ES-I3 (cell line): Measurements from ENCODE around the gene TSPAN11.

Experiments
- H3K36me3 ChIP-seq: 2 replicates; pipeline ENCODE4 v1.6.1; 2013; ENCODE audit warnings: mild to moderate bottlenecking, low read length, control low read depth, moderate library complexity; ENCODE audit not compliant: insufficient read depth
- H3K4me1 ChIP-seq: 2 replicates; pipeline ENCODE4 v1.6.1; 2013; ENCODE audit warnings: mild to moderate bottlenecking, control low read depth, low read length; ENCODE audit not compliant: insufficient read depth
- H3K9ac ChIP-seq: 2 replicates; pipeline ENCODE4 v1.6.1; 2013; ENCODE audit warnings: low read depth, mild to moderate bottlenecking, low read length, moderate library complexity
- H3K9me3 ChIP-seq: 2 replicates; pipeline ENCODE4 v1.6.1; 2013; ENCODE audit warnings: mild to moderate bottlenecking, low read length, moderate library complexity; ENCODE audit not compliant: control insufficient read depth, insufficient read depth

Gene TSPAN11

DNA sequence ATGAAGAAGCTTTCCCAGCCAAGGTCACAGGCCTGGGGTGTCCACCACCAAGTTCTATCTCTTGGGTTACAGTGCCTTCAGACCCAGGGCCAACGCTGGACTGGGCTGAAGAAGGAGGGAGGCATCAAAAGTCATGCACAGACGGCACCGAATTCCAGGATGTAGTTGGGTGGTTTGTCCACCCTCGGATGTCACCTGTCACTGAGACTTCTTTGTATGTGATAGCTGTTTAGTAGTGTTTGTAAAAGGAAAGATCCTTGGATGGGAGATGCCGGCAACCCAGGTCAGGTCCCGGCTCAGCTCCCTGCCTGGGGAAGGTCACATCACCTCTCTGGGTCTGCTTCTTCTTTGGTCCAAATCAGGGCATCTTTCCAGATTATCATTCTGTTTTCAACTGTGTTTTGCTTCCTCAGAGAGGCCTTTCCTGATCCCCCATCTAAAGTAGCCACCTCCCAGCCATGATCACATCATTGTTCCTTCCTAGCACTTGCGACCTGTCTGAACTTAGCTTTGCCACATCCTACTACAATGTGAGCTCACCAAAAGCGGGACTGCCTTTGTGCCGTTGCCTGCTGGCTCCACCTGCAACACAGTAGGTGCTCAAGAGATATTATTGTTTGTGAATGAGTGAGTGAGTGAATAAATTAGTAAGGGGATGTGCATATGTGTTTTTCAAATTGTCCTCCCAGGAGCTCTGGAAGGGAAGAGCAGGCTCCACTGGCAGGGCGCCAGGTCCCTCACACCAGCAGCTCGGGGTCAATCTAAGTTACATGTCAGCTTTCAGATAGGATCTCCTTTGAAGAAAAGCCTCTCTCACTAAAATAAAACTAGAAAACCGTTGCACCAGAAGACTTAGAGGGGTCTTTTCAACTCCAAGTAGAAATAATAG lies 2.1 kb downstream of the TSPAN11 start:
- no peak overlapping the region for H3K9ac ChIP-seq
- peaks cover 6% of the 10 kb centered on the region for H3K4me1 ChIP-seq
- H3K9me3 ChIP-seq, result no peaks in the 10 kb centered on the region

DNA sequence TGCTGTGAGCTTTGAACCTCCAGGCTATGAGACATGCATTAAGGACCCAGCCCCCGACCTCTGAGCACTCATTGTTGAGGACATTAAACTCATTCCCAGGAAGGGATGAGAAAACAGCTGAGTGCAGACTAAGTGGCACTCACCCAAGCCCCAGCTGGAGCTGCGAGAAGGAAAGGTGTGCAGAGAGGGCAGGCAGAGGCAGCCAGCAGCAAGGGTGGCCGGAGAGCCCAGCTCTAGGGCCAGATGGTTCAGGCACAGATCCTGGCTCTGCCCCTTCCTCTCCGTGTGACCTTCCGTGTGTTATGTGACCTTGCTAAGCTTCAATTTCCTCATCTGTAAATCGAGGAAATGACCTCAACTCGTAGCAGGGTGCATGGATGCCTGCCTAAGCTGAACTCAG lies 3.7 kb downstream of the TSPAN11 start:
- Histone ChIP-seq H3K4me1 (peaks cover 5% of the 10 kb centered on the region), H3K9me3 (peaks cover 4% of the 10 kb centered on the region; the same call in 1 of the 2 replicates), H3K36me3 (no peaks in the 10 kb centered on the region), H3K9ac (no peak overlapping the region)

More for the DNA sequence above, 2.1 kb downstream of the TSPAN11 start:
- no peaks in the 10 kb centered on the region for H3K36me3 ChIP-seq

- Histone ChIP-seq H3K4me1 (peaks cover 1% of the 10 kb centered on the region; the same call in 1 of the 2 replicates), H3K9me3 (peaks cover 4% of the 10 kb centered on the region; the same call in 1 of the 2 replicates), H3K9ac (no peak overlapping the region), H3K36me3 (no peaks in the 10 kb centered on the region)
Measured at GRCh38 chr12:30930641-30931040, 4.1 kb downstream of the TSPAN11 start.

DNA sequence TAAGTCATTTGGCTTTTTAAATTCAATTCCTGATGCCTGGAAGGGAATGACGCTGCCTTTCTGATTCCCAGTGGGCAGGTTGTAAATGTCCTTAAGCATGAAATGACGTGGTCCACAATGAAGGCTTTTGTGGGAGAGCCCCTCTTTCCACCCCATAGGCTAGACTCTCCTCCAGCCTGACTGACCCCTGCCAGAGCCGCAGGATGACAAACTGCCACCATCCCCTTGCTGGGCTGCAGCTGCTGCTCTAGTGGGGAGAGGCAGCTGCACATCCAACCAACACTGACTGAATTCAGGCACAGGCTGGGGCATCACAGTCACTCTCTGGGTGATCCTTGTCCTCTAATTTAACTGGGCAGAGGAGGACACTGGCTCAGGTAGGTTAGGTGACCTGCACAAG lies 6.3 kb downstream of the TSPAN11 start:
- Histone ChIP-seq H3K36me3 (no peaks in the 10 kb centered on the region), H3K4me1 (no peaks in the 10 kb centered on the region), H3K9ac (no peak overlapping the region), H3K9me3 (peaks cover 4% of the 10 kb centered on the region; the same call in 1 of the 2 replicates)

DNA sequence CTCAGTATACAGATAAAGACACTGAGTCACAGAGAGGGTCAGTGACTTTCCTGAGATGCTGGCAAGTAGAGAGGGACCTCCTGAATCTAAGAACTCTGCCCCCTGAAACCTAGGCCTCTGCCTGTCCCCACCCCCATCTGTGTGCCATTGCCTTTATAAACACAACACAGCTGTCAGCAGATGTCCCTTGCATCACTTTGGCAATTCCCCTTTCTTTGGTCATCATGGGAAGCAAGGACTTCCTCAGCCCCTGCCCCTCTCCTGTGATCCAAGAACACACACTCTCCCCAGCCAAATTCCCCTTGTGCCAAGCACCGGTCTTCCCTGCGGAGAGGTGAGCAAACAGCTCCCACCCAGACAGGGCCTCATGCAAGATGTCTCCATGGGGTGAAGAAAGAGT lies 8.3 kb downstream of the TSPAN11 start:
- Histone ChIP-seq H3K36me3 (no peaks in the 10 kb centered on the region), H3K9me3 (peaks cover 4% of the 10 kb centered on the region; the same call in 1 of the 2 replicates), H3K9ac (no peak overlapping the region), H3K4me1 (no peaks in the 10 kb centered on the region)

DNA sequence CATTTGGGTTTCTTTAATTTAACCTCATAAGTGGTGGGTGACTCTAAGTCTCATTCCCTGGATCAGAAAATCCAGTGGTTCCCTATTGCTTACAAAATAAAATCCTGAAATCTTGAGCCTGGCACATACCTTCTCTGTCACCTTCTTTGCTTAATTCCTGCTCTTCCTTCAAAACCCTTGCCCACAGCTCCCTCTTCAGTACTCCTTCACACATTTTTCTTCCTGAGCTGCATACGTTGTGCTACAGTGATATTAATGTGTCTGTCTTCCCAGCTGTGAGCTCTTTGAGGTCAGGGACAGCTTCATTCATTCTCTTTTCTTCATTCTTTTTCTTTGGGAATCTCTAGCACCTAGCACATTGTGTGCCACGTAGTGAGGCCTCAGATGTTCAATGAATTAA lies 9.5 kb downstream of the TSPAN11 start:
- no peaks in the 10 kb centered on the region for H3K4me1 ChIP-seq

DNA sequence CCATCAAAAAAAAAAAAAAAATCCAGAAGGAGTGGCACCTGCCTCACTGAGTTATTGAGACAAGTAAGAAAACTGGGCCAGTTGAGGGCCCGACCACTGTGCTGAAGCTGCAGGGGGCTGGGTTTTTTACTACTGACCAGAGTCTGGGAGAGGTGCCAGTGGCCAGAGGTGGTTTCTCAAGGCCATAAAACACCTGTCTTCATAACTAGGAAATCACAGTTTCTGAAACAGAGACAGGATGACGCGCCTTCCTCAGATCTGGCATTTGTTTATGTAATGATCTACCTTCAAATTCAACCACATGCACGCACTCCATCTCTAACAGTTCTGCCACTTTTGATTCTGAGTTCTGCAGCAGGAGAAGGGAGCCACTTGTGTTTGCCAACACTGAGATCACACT lies 12.7 kb downstream of the TSPAN11 start:
- Histone ChIP-seq H3K9ac (no peak overlapping the region), H3K36me3 (no peaks in the 10 kb centered on the region), H3K9me3 (peaks cover 4% of the 10 kb centered on the region; the same call in 1 of the 2 replicates), H3K4me1 (no peaks in the 10 kb centered on the region)

More for the DNA sequence above, 9.5 kb downstream of the TSPAN11 start:
- Histone ChIP-seq H3K9ac (no peak overlapping the region), H3K36me3 (no peaks in the 10 kb centered on the region), H3K9me3 (peaks cover 4% of the 10 kb centered on the region; the same call in 1 of the 2 replicates)

DNA sequence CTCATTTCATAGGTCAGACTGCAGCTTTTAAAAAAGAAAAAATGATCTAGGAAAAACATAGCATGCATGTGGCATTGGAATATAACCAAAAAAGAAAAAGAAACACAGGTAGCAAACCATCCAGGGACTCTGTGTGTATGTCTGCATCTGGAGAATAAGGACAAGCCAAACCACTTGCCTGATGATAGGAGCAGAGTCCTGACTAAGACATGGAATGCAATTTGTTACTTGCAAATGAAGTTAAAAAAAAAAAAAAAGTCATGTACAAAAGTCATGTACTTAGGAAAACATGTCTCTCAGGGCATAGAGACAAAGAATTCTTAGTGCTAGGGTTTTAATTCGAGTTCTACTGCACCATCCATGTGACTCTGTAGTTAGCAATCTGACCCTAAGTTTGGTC lies 15.9 kb downstream of the TSPAN11 start:
- no peaks in the 10 kb centered on the region for H3K4me1 ChIP-seq
- no peaks in the 10 kb centered on the region for H3K9me3 ChIP-seq
- H3K9ac ChIP-seq, result no peak overlapping the region
- no peaks in the 10 kb centered on the region for H3K36me3 ChIP-seq

GRCh38 chr12:30942936-30943335 lies 16.4 kb downstream of the TSPAN11 start:
- H3K9me3 ChIP-seq, result no peaks in the 10 kb centered on the region
- no peaks in the 10 kb centered on the region for H3K36me3 ChIP-seq
- no peaks in the 10 kb centered on the region for H3K4me1 ChIP-seq
- H3K9ac ChIP-seq, result no peak overlapping the region

DNA sequence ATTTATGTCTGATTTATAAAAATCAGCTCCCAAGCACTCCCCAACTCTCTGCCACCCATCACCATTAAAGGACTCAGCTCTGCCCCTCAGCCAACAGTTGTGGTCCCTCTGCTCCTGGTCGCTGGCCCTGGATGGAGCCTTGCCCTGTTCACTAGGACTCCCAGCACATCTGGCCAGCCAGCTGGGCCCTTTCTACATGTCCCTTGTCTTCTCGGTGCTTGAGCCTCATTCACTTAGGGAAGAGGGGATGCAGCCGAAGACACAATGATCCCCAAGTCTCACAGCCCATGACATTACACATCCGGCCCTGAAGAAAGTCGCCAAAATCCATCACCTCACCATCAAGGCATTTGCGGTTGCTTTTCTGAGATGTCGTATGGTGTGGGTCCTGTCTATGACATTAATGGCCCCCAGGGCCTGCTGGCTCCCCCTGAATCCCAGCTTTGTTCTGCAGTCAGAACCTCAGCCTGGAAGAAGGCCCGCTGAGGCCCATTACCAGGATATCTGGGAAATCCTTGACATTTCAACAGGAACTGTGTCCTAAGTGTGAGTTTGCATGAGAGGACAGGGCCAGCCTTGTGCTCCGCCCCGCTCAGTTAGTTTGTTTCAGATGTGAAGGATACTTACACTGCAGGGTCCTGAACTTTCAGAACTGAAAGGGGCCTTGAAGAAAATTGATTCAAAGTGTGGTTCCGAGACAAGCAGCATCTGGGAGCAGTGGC lies 19.1 kb downstream of the TSPAN11 start:
- Histone ChIP-seq H3K9me3 (no peaks in the 10 kb centered on the region), H3K4me1 (no peaks in the 10 kb centered on the region), H3K9ac (no peak overlapping the region), H3K36me3 (no peaks in the 10 kb centered on the region)

DNA sequence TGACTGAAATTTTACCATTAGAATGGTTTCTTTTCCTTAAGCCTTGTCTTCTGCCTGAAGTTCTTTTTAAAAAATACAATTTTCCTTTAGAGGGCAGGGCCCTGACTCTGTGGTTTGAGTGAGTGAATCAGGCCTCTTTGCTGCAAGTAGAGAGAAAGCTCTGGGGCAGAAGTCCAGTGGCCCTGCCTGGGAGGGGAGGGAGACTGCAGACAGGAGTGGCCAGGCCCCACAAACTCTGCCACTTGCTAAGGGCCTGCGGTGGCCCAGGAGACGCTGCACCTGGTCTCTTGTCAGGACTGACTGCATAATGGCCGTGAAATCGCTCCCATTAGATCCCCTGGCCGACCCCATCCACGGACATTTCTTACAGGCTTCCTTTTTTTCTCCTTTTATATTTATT lies 25.5 kb downstream of the TSPAN11 start:
- Histone ChIP-seq H3K9ac (no peak overlapping the region), H3K9me3 (no peaks in the 10 kb centered on the region), H3K4me1 (no peaks in the 10 kb centered on the region), H3K36me3 (no peaks in the 10 kb centered on the region)

GRCh38 chr12:30953257-30953656 lies 26.7 kb downstream of the TSPAN11 start:
- Histone ChIP-seq H3K4me1 (no peaks in the 10 kb centered on the region), H3K9ac (no peak overlapping the region), H3K36me3 (no peaks in the 10 kb centered on the region), H3K9me3 (no peaks in the 10 kb centered on the region)

DNA sequence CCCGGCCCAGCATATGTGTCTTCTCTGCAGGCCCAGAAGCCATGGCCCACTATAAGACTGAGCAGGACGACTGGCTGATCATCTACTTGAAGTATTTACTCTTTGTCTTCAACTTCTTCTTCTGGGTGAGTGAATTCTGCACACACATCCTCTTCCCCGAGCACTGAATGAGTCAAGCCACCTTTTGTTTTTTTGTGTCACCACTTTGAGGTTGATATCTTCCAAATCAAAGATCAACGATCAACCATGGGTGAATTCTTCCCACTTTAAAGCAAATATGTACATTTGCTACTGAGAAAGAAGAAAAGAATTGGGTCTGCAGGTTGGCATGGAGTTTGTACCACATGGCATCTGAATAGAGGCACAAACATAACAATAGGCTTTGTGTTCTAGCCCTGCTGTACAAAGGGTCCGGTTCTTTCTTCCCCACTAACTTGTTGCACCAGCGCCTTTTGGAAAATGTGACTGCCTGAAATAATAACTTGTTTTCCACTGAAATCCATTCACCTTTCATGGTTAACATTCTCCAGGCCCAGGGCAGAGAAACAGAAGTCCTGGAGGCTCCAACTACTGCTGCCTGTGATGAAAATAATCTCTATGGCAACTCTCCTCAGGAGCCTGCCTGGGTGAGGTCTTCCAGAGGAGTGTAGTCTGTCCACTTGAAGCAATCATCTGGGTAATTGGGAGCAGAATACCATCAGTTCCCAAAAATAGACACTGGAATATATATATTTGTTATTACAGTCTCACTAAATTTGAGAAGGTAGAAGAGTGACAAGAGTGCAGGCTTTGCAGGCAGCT lies 27.6 kb downstream of the TSPAN11 start:
- Histone ChIP-seq H3K36me3 (no peaks in the 10 kb centered on the region), H3K4me1 (no peaks in the 10 kb centered on the region), H3K9me3 (no peaks in the 10 kb centered on the region), H3K9ac (no peak overlapping the region)

GRCh38 chr12:30955214-30955613 lies 28.7 kb downstream of the TSPAN11 start:
- Histone ChIP-seq H3K9ac (no peak overlapping the region), H3K4me1 (no peaks in the 10 kb centered on the region), H3K9me3 (no peaks in the 10 kb centered on the region), H3K36me3 (no peaks in the 10 kb centered on the region)
